Panc1 (cell line): ENCODE measurements around the gene KLF6. TPM values are rescaled to one million over a fixed set of nuclear protein-coding genes. Genes with fewer than 3 reads are reported as not detected.

ENCODE experiments used
- ATAC-seq: fragments of 200-7000 bp; cut with Tn5 transposase; 2 replicates; pipeline ENCODE4 v1.9.1; 2020; ENCODE audit warnings: mild to moderate bottlenecking, moderate library complexity
- BruUV-seq: library from RNA; stranded (reverse); fragments of 400-500 nt; replicated peaks from 2 replicates; lab custom pipeline; 2021; lab: Mats Ljungman, UMichigan
- CTCF ChIA-PET: fragments of 300-600 bp; sonication (Branson Sonifier 250); formaldehyde crosslinking; loops from one replicate; lab custom pipeline; 2022; ENCODE audit warnings: antibody characterized with exemption; lab: Charles Lee
- POLR2A ChIA-PET: fragments of 300-600 bp; sonication (Branson Sonifier 250); formaldehyde crosslinking; loops from one replicate; lab custom pipeline; 2022; ENCODE audit warnings: antibody characterized with exemption; lab: Charles Lee
- DNase-seq: peaks from one replicate; pipeline ENCODE4 v3.0.0-alpha.2; 2010; ENCODE audit warnings: low read depth, low spot score
- H3K27ac ChIP-seq: 2 replicates; pipeline ENCODE4 v1.5.1; 2011; ENCODE audit warnings: mild to moderate bottlenecking, low read length, inconsistent platforms
- H3K27me3 ChIP-seq: fragments of 200-500 bp; sonication (Bioruptor generic); 2 replicates; pipeline ENCODE4 v1.6.0; 2014; ENCODE audit warnings: low read length, inconsistent platforms; ENCODE audit not compliant: control insufficient read depth, insufficient read depth
- H3K36me3 ChIP-seq: fragments of 200-500 bp; sonication (Bioruptor generic); 2 replicates; pipeline ENCODE4 v1.5.1; 2014; ENCODE audit warnings: inconsistent platforms, mild to moderate bottlenecking, low read length, moderate library complexity; ENCODE audit not compliant: control insufficient read depth, insufficient read depth
- H3K4me1 ChIP-seq: 2 replicates; pipeline ENCODE4 v1.5.1; 2011; ENCODE audit warnings: inconsistent platforms, mild to moderate bottlenecking, low read length, moderate library complexity; ENCODE audit not compliant: control insufficient read depth, insufficient read depth
- H3K4me3 ChIP-seq, 2 experiments: 2 replicates each; pipeline ENCODE4 v1.5.1; 2011 to 2012; ENCODE audit warnings: low read depth in 2 of 2, low read length in 2 of 2, mild to moderate bottlenecking in 2 of 2, inconsistent platforms in 1 of 2, moderate library complexity in 1 of 2
- H3K9me3 ChIP-seq: fragments of 200-500 bp; sonication (Bioruptor generic); 2 replicates; pipeline ENCODE4 v1.5.1; 2014; ENCODE audit warnings: low read depth, mild to moderate bottlenecking, inconsistent platforms, low read length, moderate library complexity; ENCODE audit not compliant: control insufficient read depth, insufficient read depth
- CTCF ChIP-seq: fragments of 450-650 bp; IDR thresholded peaks from 2 replicates; pipeline ENCODE4 v1.5.1; 2017; ENCODE audit warnings: mild to moderate bottlenecking
- POLR2AphosphoS5 ChIP-seq: IDR thresholded peaks from 2 replicates; pipeline ENCODE4 v1.6.1; 2012; ENCODE audit warnings: mild to moderate bottlenecking, low read depth, low read length, moderate library complexity
- REST ChIP-seq, 2 experiments: IDR thresholded peaks; 2 replicates each; pipeline ENCODE4 v1.6.1; 2011 to 2012; ENCODE audit warnings: low read depth in 2 of 2, control low read depth in 1 of 2, low read length in 1 of 2, mild to moderate bottlenecking in 1 of 2, moderate library complexity in 1 of 2; ENCODE audit not compliant: insufficient read depth in 1 of 2
- SIN3A ChIP-seq: IDR thresholded peaks from 2 replicates; pipeline ENCODE4 v1.6.1; 2012; ENCODE audit warnings: low read depth, mild to moderate bottlenecking, low read length, moderate library complexity, borderline replicate concordance; ENCODE audit not compliant: insufficient read depth
- TCF7L2 ChIP-seq: IDR thresholded peaks from 2 replicates; pipeline ENCODE4 v1.6.1; 2011; ENCODE audit warnings: mild to moderate bottlenecking, low read depth, low read length, inconsistent platforms
- in situ Hi-C: cut with HindIII; loops from 2 replicates; pipeline ENCODE4 v1.10.0; 2016; ENCODE audit warnings: low sequenced_read_pairs, low pct_unique_long_range_greater_than_20kb
- intact Hi-C: fragments of 100-400 bp; cut with micrococcal nuclease; formaldehyde crosslinking; loops from one replicate; pipeline ENCODE4 v1.10.0; 2022; ENCODE audit not compliant: unreplicated experiment
- total RNA-seq: library from RNA; stranded (reverse); gene quantifications from one replicate; pipeline ENCODE4 v1.2.1, GENCODE V29; 2021; ENCODE audit not compliant: unreplicated experiment

The KLF6 gene
- total RNA-seq, 1 experiment from 2014 or later, result 177 TPM

GRCh38 chr10:3760083-3760482, 24.9 kb downstream of the KLF6 start:
- ATAC-seq, result no peak
- no TSS peak for BruUV-seq
- H3K4me1 ChIP-seq, result peaks cover 70% of the 10 kb centered on the region
- no peak for DNase-seq
- POLR2A ChIA-PET, result no interaction called here
- H3K36me3 ChIP-seq, result no peaks in the 10 kb centered on the region
- no peaks in the 10 kb centered on the region for H3K9me3 ChIP-seq
- CTCF ChIA-PET, result no interaction called here
- H3K4me3 ChIP-seq, result no peak overlapping the region
- H3K27ac ChIP-seq, result peak overlapping the region; percentile 89
- no peaks in the 10 kb centered on the region for H3K27me3 ChIP-seq
- in situ Hi-C loops, result no loop called here
- TF ChIP-seq TCF7L2, result no peak
- no peak for TF ChIP-seq CTCF
- TF ChIP-seq POLR2AphosphoS5, result no peak
- TF ChIP-seq REST (IDR thresholded peaks at IDR 0.05; ENCODE audit: insufficient read depth in 1 of 2, low read depth in 2 of 2, low read length in 1 of 2), result no peak
- TF ChIP-seq SIN3A, result no peak
- intact Hi-C loops, result loop anchor here (5.0 kb wide), 1 partner anchor 293 kb away; no protein-coding TSS in a partner anchor

- CTCF ChIA-PET, result no interaction called here
- in situ Hi-C loops (no loop called here), intact Hi-C loops (no loop called here)
- Histone ChIP-seq H3K36me3 (no peaks in the 10 kb centered on the region), H3K4me1 (peaks cover 69% of the 10 kb centered on the region), H3K4me3 (no peak overlapping the region), H3K27ac (peak overlapping the region; percentile 78), H3K9me3 (no peaks in the 10 kb centered on the region), H3K27me3 (no peaks in the 10 kb centered on the region)
- ATAC-seq, result no peak
- BruUV-seq, result no TSS peak
- no peak for DNase-seq
- TF ChIP-seq REST (IDR thresholded peaks at IDR 0.05; ENCODE audit: insufficient read depth in 1 of 2, low read depth in 2 of 2, low read length in 1 of 2) (no peak), POLR2AphosphoS5 (no peak)
- POLR2A ChIA-PET, result no interaction called here
Measured at GRCh38 chr10:3759397-3759796, 25.6 kb downstream of the KLF6 start.
